Measurements from ENCODE around the gene TEX36. TPM values are rescaled to one million over a fixed set of nuclear protein-coding genes. Genes with fewer than 3 reads are reported as not detected.

The TEX36 gene
- total RNA-seq, 1 experiment from 2014 or later: not detected

GRCh38 chr10:125640653-125641052, 42.3 kb downstream of the TEX36 start:
- no peak overlapping the region for H3K18ac ChIP-seq (ENCODE audit: insufficient read length, low read depth, low read length)
- no peak overlapping the region for H3K4me2 ChIP-seq (ENCODE audit: insufficient read depth, insufficient read length, low read length)
- no peaks in the 10 kb centered on the region for H3K36me3 Mint-ChIP-seq (ENCODE audit: insufficient read depth in 1 of 3, low read depth in 3 of 3)
- H4K20me1 ChIP-seq (ENCODE audit: control insufficient read depth, insufficient read depth, insufficient read length): no peaks in the 10 kb centered on the region
- H2BK5ac ChIP-seq (ENCODE audit: insufficient read length, low read length): no peak overlapping the region
- TF ChIP-seq CTCF (conservative IDR thresholded peaks at IDR 0.05): no peak
- H2BK120ac ChIP-seq (ENCODE audit: low read depth, low read length, poor library complexity, severe bottlenecking): no peak overlapping the region
- no peaks in the 10 kb centered on the region for H3K27me3 ChIP-seq (ENCODE audit: insufficient read depth, low read length)
- no peak overlapping the region for H4K91ac ChIP-seq (ENCODE audit: insufficient read length, low read depth, low read length)
- H3K9me3 Mint-ChIP-seq: peaks cover under 1 to 4% of the 10 kb centered on the region in 2 experiments; a peak in 3 of 5 replicates
- no peaks in the 10 kb centered on the region for H3K79me1 ChIP-seq (ENCODE audit: insufficient read depth, low read depth, low read length, poor library complexity, severe bottlenecking)
- H2BK20ac ChIP-seq (ENCODE audit: low read depth, low read length, poor library complexity, severe bottlenecking): no peak overlapping the region
- H2BK12ac ChIP-seq (ENCODE audit: insufficient read length, low read depth, low read length): no peak overlapping the region
- H2AK5ac ChIP-seq (ENCODE audit: insufficient read length, low read length): no peak overlapping the region
- H3K23ac ChIP-seq (ENCODE audit: insufficient read length, low read depth, low read length): no peak overlapping the region
- no peaks in the 10 kb centered on the region; the same call in 1 of the 2 replicates for H3K4me1 ChIP-seq (ENCODE audit: insufficient read depth, low read length)
- WGBS (ENCODE audit: extremely low coverage, insufficient read length, low lambda C conversion rate): no CpG with 5 or more reads among the region's 1 CpG
- no peak overlapping the region for H3K4ac ChIP-seq (ENCODE audit: low read depth, low read length)
- no peak overlapping the region for H4K8ac ChIP-seq (replicated peaks; ENCODE audit: insufficient read length, low read depth, low read length)
- no peak overlapping the region for H3K56ac ChIP-seq (ENCODE audit: insufficient read length, low read depth, low read length)
- no peak overlapping the region for H3K14ac ChIP-seq (ENCODE audit: insufficient read depth, low read length)
- H3K23me2 ChIP-seq (ENCODE audit: insufficient read length, low read depth, low read length, poor library complexity, severe bottlenecking): no peaks in the 10 kb centered on the region
- no peak overlapping the region for H2BK15ac ChIP-seq (ENCODE audit: low read depth, low read length)
- no peak for DNase-seq
- no peak overlapping the region for H2AFZ ChIP-seq (ENCODE audit: low read length)
- H3K27ac Mint-ChIP-seq: no peak overlapping the region; a peak in 1 of 7 replicates
- no peaks in the 10 kb centered on the region for H3K9me3 ChIP-seq (ENCODE audit: control insufficient read depth, low read depth, low read length)
- H3K27ac ChIP-seq (ENCODE audit: insufficient read length, low read depth, low read length): no peak overlapping the region
- no peak overlapping the region for H3K9ac ChIP-seq (ENCODE audit: extremely low read depth, insufficient read length, low read length)
- H3K79me2 ChIP-seq (ENCODE audit: insufficient read depth, low read length): no peaks in the 10 kb centered on the region
- no peaks in the 10 kb centered on the region; the same call in none of the 2 replicates for H3K27me3 Mint-ChIP-seq (ENCODE audit: low read depth)
- H3K4me3 Mint-ChIP-seq: no peak overlapping the region
- H3T11ph ChIP-seq (ENCODE audit: low read length): no peak overlapping the region
- H4K5ac ChIP-seq (ENCODE audit: insufficient read length, low read depth, low read length): no peak overlapping the region
- peaks cover 11 to 15% of the 10 kb centered on the region in 2 experiments; a peak in 3 of 4 replicates for H3K4me1 Mint-ChIP-seq
